AG09319 (cell line): Measurements from ENCODE around the gene TBP.
"Not testable (repeated sequence)": the region's sequence is repeated elsewhere in the genome, so short reads cannot be mapped to it uniquely, and the experiment has no call there.

Experiments used
- DNase-seq: peaks from one replicate; pipeline ENCODE4 v3.0.0-alpha.2; 2010; ENCODE audit warnings: low read depth; ENCODE audit errors: extremely low read depth
- CTCF ChIP-seq: IDR thresholded peaks from 2 replicates; pipeline ENCODE4 v1.5.1; 2011; ENCODE audit warnings: low read depth, mild to moderate bottlenecking, inconsistent platforms, low read length, moderate library complexity

The TBP gene

GRCh38 chr6:170512249-170512648 is 41.9 kb upstream of the TBP start:
- DNase-seq: no peak
- TF ChIP-seq CTCF: no peak

- no peak for TF ChIP-seq CTCF
- DNase-seq: no peak
Measured at GRCh38 chr6:170514908-170515307, 39.3 kb upstream of the TBP start.

GRCh38 chr6:170516783-170517616 is 37.2 kb upstream of the TBP start:
- peak; percentile 49 for DNase-seq

GRCh38 chr6:170522565-170523183 is 31.5 kb upstream of the TBP start:
- TF ChIP-seq CTCF: peak; percentile 19
- DNase-seq: no peak

More at GRCh38 chr6:170516783-170517616, 37.2 kb upstream of the TBP start:
- peak; percentile 90 for TF ChIP-seq CTCF

- no peak for TF ChIP-seq CTCF
- DNase-seq: no peak
Measured at GRCh38 chr6:170523256-170524171, 30.7 kb upstream of the TBP start.

GRCh38 chr6:170524172-170524502 is 30.0 kb upstream of the TBP start:
- no peak for DNase-seq
- no peak for TF ChIP-seq CTCF

GRCh38 chr6:170525795-170526194 is 28.4 kb upstream of the TBP start:
- TF ChIP-seq CTCF: no peak
- DNase-seq: no peak

GRCh38 chr6:170527995-170528394 is 26.2 kb upstream of the TBP start:
- not testable (repeated sequence) for DNase-seq
